Karpas-422 (cell line): ENCODE data around the gene PDIA5. TPM values are rescaled to one million over a fixed set of nuclear protein-coding genes. Genes with fewer than 3 reads are reported as not detected.

Experiments used
- DNase-seq: peaks from one replicate; pipeline ENCODE4 v3.0.0-alpha.2; 2015
- H2AFZ ChIP-seq: fragments of 200-600 bp; sonication (generic); 2 replicates; pipeline ENCODE4 v1.6.1; 2014; ENCODE audit warnings: antibody characterized with exemption, low read length, mixed read lengths
- H3K27ac ChIP-seq: fragments of 200-600 bp; sonication (generic); 2 replicates; pipeline ENCODE4 v1.5.1; 2014; ENCODE audit warnings: mild to moderate bottlenecking, low read length, moderate library complexity
- H3K27me3 ChIP-seq: fragments of 200-600 bp; sonication (generic); 2 replicates; pipeline ENCODE4 v1.6.1; 2014; ENCODE audit warnings: low read length, mixed read lengths
- H3K36me3 ChIP-seq: fragments of 200-600 bp; sonication (generic); 2 replicates; pipeline ENCODE4 v1.6.1; 2014; ENCODE audit warnings: low read length, mixed read lengths; ENCODE audit not compliant: insufficient read depth
- H3K4me1 ChIP-seq: fragments of 200-600 bp; sonication (generic); 2 replicates; pipeline ENCODE4 v1.6.1; 2014; ENCODE audit warnings: mild to moderate bottlenecking, low read length, mixed read lengths
- H3K4me2 ChIP-seq: fragments of 200-600 bp; sonication (generic); 2 replicates; pipeline ENCODE4 v1.6.1; 2014; ENCODE audit warnings: low read length, low read depth, mild to moderate bottlenecking; ENCODE audit not compliant: poor library complexity, severe bottlenecking
- H3K4me3 ChIP-seq: fragments of 200-600 bp; sonication (generic); 2 replicates; pipeline ENCODE4 v1.5.1; 2014; ENCODE audit warnings: mild to moderate bottlenecking, antibody characterized with exemption, low read length, mixed read lengths
- H3K79me2 ChIP-seq: fragments of 200-600 bp; sonication (generic); 2 replicates; pipeline ENCODE4 v1.6.1; 2014; ENCODE audit warnings: mild to moderate bottlenecking, low read length, mixed read lengths
- H3K9ac ChIP-seq: fragments of 200-600 bp; sonication (generic); 2 replicates; pipeline ENCODE4 v1.6.0; 2014; ENCODE audit warnings: low read length
- H3K9me2 ChIP-seq: fragments of 200-600 bp; sonication (generic), shearing (Covaris generic); replicated peaks from 2 replicates; pipeline ENCODE4 v1.6.0; 2014; ENCODE audit warnings: mild to moderate bottlenecking, low read length, moderate library complexity; ENCODE audit not compliant: insufficient read depth
- H3K9me3 ChIP-seq: fragments of 300-700, 200-600 bp; sonication (generic); 2 replicates; pipeline ENCODE4 v1.6.1; 2014; ENCODE audit warnings: low read length, mixed read lengths
- H4K20me1 ChIP-seq: fragments of 200-600 bp; sonication (generic); 2 replicates; pipeline ENCODE4 v1.6.1; 2014; ENCODE audit warnings: mild to moderate bottlenecking, antibody characterized with exemption, low read length, low read depth; ENCODE audit not compliant: insufficient read depth
- total RNA-seq: library from RNA; depleted of rRNA; stranded (reverse); fragments of >200 nt; shearing (Covaris generic); gene quantifications from 2 replicates; pipeline ENCODE4 v1.2.3, GENCODE V29; 2014; ENCODE audit warnings: low replicate concordance

The PDIA5 gene
- total RNA-seq, 1 experiment from 2014 or later = 6.3 TPM

GRCh38 chr3:123047062-123047319, 19.8 kb upstream of the PDIA5 start:
- H3K27me3 ChIP-seq = no peaks in the 10 kb centered on the region
- H3K4me2 ChIP-seq = no peak overlapping the region
- H4K20me1 ChIP-seq = no peaks in the 10 kb centered on the region

GRCh38 chr3:123048480-123049237, 18.2 kb upstream of the PDIA5 start:
- Histone ChIP-seq H3K4me3 (no peak overlapping the region), H3K9me2 (no peaks in the 10 kb centered on the region), H3K9ac (no peak overlapping the region), H3K4me1 (no peaks in the 10 kb centered on the region), H3K79me2 (no peaks in the 10 kb centered on the region), H2AFZ (no peak overlapping the region), H4K20me1 (no peaks in the 10 kb centered on the region), H3K36me3 (no peaks in the 10 kb centered on the region), H3K9me3 (no peaks in the 10 kb centered on the region), H3K27me3 (no peaks in the 10 kb centered on the region), H3K4me2 (no peak overlapping the region), H3K27ac (no peak overlapping the region)
- DNase-seq = no peak

More at GRCh38 chr3:123047062-123047319, 19.8 kb upstream of the PDIA5 start:
- DNase-seq = no peak
- Histone ChIP-seq H3K9me2 (no peaks in the 10 kb centered on the region), H3K4me1 (no peaks in the 10 kb centered on the region), H3K36me3 (no peaks in the 10 kb centered on the region), H3K9ac (no peak overlapping the region), H3K4me3 (no peak overlapping the region), H3K27ac (no peak overlapping the region), H2AFZ (no peak overlapping the region), H3K9me3 (no peaks in the 10 kb centered on the region), H3K79me2 (no peaks in the 10 kb centered on the region)

GRCh38 chr3:123050666-123051065, 16.2 kb upstream of the PDIA5 start:
- Histone ChIP-seq H3K36me3 (no peaks in the 10 kb centered on the region), H3K9me3 (no peaks in the 10 kb centered on the region), H4K20me1 (no peaks in the 10 kb centered on the region), H3K79me2 (no peaks in the 10 kb centered on the region), H3K27ac (no peak overlapping the region), H3K27me3 (no peaks in the 10 kb centered on the region), H3K4me1 (no peaks in the 10 kb centered on the region), H3K9me2 (no peaks in the 10 kb centered on the region), H3K4me3 (no peak overlapping the region), H2AFZ (no peak overlapping the region), H3K4me2 (no peak overlapping the region), H3K9ac (no peak overlapping the region)
- no peak for DNase-seq

GRCh38 chr3:123053107-123053506, 13.7 kb upstream of the PDIA5 start:
- H3K4me1 ChIP-seq = no peaks in the 10 kb centered on the region
- no peaks in the 10 kb centered on the region for H3K79me2 ChIP-seq
- H2AFZ ChIP-seq = no peak overlapping the region
- no peaks in the 10 kb centered on the region for H3K9me2 ChIP-seq
- H3K36me3 ChIP-seq = no peaks in the 10 kb centered on the region
- H3K9me3 ChIP-seq = no peaks in the 10 kb centered on the region
- H3K4me3 ChIP-seq = no peak overlapping the region
- no peaks in the 10 kb centered on the region for H3K27me3 ChIP-seq
- no peak overlapping the region for H3K4me2 ChIP-seq
- no peak overlapping the region for H3K9ac ChIP-seq
- no peak overlapping the region for H3K27ac ChIP-seq
- no peak for DNase-seq
- H4K20me1 ChIP-seq = no peaks in the 10 kb centered on the region

GRCh38 chr3:123054109-123054778, 12.6 kb upstream of the PDIA5 start:
- Histone ChIP-seq H3K4me1 (no peaks in the 10 kb centered on the region), H3K4me2 (no peak overlapping the region), H3K79me2 (no peaks in the 10 kb centered on the region), H3K36me3 (no peaks in the 10 kb centered on the region), H3K9me3 (no peaks in the 10 kb centered on the region), H3K27ac (no peak overlapping the region), H3K9ac (no peak overlapping the region), H2AFZ (no peak overlapping the region), H3K27me3 (no peaks in the 10 kb centered on the region), H3K4me3 (no peak overlapping the region), H3K9me2 (no peaks in the 10 kb centered on the region), H4K20me1 (no peaks in the 10 kb centered on the region)
- DNase-seq = no peak

GRCh38 chr3:123054931-123055330, 11.9 kb upstream of the PDIA5 start:
- H3K4me2 ChIP-seq = no peak overlapping the region
- DNase-seq = no peak
- no peaks in the 10 kb centered on the region for H3K27me3 ChIP-seq
- H3K4me1 ChIP-seq = no peaks in the 10 kb centered on the region
- no peaks in the 10 kb centered on the region for H3K9me3 ChIP-seq
- H3K27ac ChIP-seq = no peak overlapping the region
- no peaks in the 10 kb centered on the region for H4K20me1 ChIP-seq
- H3K4me3 ChIP-seq = no peak overlapping the region
- no peak overlapping the region for H3K9ac ChIP-seq
- H3K36me3 ChIP-seq = no peaks in the 10 kb centered on the region
- no peaks in the 10 kb centered on the region for H3K79me2 ChIP-seq
- no peaks in the 10 kb centered on the region for H3K9me2 ChIP-seq
- no peak overlapping the region for H2AFZ ChIP-seq

- Histone ChIP-seq H3K9me2 (no peaks in the 10 kb centered on the region), H3K27ac (no peak overlapping the region), H3K79me2 (no peaks in the 10 kb centered on the region), H3K36me3 (no peaks in the 10 kb centered on the region), H3K27me3 (no peaks in the 10 kb centered on the region), H3K9ac (no peak overlapping the region), H3K4me2 (no peak overlapping the region), H3K4me3 (no peak overlapping the region), H3K4me1 (no peaks in the 10 kb centered on the region), H2AFZ (no peak overlapping the region), H3K9me3 (no peaks in the 10 kb centered on the region), H4K20me1 (no peaks in the 10 kb centered on the region)
- DNase-seq = no peak
These were observed 11.5 kb upstream of the PDIA5 start for GRCh38 chr3:123055352-123055751.

GRCh38 chr3:123058505-123058904, 8.3 kb upstream of the PDIA5 start:
- Histone ChIP-seq H3K27ac (no peak overlapping the region), H3K9me3 (no peaks in the 10 kb centered on the region), H2AFZ (no peak overlapping the region), H3K36me3 (no peaks in the 10 kb centered on the region), H3K4me2 (no peak overlapping the region), H3K4me1 (no peaks in the 10 kb centered on the region), H3K9me2 (no peaks in the 10 kb centered on the region), H3K4me3 (no peak overlapping the region), H3K79me2 (no peaks in the 10 kb centered on the region), H3K27me3 (0 out of 2 replicates have a peak, but pooled peaks cover 2% of the 10 kb centered on the region), H4K20me1 (no peaks in the 10 kb centered on the region), H3K9ac (no peak overlapping the region)
- no peak for DNase-seq
